UCSD-AML1 (cell line): Measurements from ENCODE around the gene TTC36.
"Not testable (repeated sequence)": the region's sequence is repeated elsewhere in the genome, so short reads cannot be mapped to it uniquely, and the experiment has no call there.

Source experiments
- DNase-seq: peaks from one replicate; lab custom pipeline; 2025; ENCODE audit not compliant: unreplicated experiment; lab: John Stamatoyannopoulos, UW

The TTC36 gene

DNA sequence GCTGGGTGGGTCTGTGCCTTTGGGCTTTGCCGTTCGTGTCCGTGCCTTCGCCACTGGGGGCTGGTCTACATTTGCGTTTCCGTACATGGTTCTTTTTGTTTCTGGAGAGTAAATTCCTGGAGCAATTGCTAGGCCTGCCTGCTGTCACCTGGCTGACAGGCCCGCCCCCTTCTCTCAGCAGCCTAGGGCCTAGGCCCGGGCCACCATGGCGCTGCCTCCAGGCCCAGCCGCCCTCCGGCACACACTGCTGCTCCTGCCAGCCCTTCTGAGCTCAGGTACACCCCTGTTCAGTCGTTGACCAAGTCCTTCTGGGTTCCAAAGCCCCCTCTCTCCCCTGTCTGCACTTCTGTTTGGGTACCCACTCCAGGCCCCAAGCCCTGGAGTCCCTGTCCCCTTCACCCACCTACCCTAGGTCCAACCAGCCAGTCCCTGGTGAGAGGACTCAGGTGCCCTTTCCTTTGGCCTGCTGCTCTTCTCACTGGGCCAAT is 4.4 kb downstream of the TTC36 start:
- DNase-seq, result no peak

DNA sequence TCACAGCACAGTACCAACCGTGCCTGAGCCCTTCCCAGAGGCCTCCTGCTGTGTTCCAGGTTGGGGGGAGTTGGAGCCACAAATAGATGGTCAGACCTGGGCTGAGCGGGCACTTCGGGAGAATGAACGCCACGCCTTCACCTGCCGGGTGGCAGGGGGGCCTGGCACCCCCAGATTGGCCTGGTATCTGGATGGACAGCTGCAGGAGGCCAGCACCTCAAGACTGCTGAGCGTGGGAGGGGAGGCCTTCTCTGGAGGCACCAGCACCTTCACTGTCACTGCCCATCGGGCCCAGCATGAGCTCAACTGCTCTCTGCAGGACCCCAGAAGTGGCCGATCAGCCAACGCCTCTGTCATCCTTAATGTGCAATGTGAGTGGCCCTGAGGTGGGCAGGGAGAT is 4.8 kb downstream of the TTC36 start:
- DNase-seq, result no peak

DNA sequence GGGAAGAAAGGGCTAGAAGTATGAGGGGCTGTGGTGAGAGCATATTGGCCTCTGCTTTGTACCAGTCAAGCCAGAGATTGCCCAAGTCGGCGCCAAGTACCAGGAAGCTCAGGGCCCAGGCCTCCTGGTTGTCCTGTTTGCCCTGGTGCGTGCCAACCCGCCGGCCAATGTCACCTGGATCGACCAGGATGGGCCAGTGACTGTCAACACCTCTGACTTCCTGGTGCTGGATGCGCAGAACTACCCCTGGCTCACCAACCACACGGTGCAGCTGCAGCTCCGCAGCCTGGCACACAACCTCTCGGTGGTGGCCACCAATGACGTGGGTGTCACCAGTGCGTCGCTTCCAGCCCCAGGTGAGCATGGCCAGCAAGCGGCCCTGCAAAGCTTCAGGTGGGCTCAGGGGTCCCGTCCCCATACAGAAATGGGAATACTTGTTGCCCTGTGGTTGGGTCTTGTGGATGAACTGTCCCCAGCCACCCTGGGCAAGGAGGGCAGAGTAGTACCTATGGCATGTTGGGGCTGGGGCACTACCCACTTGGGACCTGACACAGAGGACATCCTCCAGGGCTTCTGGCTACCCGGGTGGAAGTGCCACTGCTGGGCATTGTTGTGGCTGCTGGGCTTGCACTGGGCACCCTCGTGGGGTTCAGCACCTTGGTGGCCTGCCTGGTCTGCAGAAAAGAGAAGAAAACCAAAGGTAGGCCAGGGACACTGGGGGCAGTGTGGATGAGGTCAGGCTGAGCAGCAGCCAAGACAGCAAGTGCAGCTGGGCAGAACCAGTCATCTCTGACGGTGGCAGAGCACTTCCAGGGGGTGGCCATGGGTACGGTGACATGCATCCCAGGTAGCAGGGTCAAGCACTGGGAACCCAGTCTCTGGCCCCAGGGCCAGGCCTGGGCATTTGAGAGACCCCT is 5.8 kb downstream of the TTC36 start:
- no peak for DNase-seq

DNA sequence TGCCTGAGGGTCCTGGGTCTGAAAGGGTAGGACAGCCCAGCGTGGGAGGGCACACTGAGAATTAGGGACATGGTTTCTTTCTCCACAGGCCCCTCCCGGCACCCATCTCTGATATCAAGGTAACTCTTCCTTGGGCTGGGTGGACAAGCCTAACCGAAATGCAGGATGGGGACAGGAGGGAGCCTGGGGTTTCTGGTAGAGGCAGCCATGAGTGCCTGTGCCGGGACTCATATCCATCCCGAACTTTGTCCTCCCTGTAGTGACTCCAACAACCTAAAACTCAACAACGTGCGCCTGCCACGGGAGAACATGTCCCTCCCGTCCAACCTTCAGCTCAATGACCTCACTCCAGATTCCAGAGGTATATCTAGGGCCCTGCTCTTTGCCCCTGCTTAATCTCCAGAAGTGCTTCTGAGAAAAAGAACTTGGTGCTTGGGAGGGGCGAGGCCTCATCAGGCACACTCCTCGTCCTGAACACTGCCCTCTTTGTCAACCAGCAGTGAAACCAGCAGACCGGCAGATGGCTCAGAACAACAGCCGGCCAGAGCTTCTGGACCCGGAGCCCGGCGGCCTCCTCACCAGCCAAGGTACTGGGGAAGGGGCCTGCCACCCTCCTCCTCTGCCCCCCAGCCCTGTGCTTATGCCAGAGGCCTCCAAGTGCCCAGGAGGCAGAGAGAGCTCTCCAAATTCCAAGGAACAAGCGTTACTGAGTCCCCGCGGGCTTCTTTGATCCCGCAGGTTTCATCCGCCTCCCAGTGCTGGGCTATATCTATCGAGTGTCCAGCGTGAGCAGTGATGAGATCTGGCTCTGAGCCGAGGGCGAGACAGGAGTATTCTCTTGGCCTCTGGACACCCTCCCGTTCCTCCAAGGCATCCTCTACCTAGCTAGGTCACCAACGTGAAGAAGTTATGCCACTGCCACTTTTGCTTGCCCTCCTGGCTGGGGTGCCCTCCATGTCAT is 6.8 kb downstream of the TTC36 start:
- DNase-seq, result no peak

- no peak for DNase-seq
These were observed 8.0 kb downstream of the TTC36 start for GRCh38 chr11:118535261-118535660.

GRCh38 chr11:118536726-118537125 is 9.5 kb downstream of the TTC36 start:
- DNase-seq, result no peak

DNA sequence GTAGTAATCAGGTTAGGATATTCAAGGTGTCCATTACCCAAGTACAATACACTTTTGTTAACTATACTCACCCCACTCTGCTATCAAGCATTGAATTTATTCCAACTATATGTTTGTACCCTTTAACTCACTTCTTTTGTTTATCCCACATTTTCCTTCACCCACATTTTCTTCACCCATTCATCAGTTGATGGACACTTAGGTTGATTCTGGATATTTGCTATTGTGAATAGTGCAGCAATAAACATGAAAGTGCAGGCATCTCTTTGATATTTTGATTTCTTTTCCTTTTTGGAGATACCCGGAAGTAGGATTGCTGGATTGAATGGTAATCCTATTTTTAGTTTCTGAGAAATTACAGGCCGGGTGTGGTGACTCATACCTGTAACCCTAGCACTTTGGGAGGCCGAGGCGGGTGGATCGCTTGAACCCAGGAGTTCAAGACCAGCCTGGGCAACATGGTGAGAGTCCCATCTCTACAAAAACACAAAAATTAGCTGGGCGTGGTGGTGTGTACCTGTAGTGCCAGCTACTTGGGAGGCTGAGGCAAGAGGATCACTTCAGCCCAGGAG is 10.2 kb downstream of the TTC36 start:
- no peak for DNase-seq

DNA sequence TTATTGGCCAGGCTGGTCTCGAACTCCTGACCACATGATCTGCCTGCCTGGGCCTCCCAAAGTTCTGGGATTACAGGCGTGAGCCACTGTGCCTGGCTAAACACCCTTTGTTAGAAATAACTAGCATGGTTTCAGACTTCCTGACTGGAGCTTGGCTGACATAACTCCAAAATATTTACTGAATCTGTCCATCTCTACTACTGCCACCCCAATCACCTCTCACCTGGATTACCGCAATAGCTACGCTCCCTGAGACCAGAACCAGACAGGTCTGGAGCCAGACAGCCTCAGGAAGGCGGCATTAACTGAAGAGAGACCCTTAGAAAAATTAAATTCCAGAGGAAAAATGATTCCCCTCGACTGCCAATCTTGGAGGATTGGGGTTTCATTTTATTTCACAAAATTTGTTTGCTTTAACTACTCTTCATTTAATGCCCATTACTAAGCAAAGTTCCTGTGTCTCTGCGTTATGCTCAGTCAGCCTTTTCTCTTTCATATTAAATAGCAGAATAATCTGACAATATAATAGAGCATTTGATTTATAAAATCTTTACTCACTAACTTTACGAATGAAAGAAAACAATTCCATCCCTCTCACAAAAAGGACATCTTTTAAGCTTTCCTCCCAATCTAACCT is 16.9 kb downstream of the TTC36 start:
- DNase-seq, result no peak

GRCh38 chr11:118544647-118545010 is 17.4 kb downstream of the TTC36 start:
- DNase-seq, result no peak

DNA sequence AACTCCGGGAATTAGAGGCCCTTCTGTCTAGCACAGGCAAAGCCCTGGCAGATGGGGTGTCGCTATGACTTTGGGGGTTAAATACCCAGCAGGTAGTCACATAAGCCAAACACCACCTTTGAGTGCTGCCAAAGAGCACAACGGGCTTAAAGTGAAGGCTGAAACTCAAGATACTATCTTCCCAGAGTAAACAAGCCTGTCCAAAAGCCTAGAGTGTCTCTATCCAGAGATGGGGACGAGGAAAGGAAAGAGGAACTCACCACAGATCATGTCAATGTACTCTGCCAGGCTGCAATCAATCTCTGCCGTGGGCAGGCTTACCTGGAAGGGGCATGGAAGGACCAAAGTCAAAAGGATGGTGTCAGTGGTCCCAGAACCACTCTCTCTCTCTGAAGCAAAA is 18.3 kb downstream of the TTC36 start:
- DNase-seq, result no peak

- no peak for DNase-seq
These were observed 19.9 kb downstream of the TTC36 start for GRCh38 chr11:118547132-118547531.

DNA sequence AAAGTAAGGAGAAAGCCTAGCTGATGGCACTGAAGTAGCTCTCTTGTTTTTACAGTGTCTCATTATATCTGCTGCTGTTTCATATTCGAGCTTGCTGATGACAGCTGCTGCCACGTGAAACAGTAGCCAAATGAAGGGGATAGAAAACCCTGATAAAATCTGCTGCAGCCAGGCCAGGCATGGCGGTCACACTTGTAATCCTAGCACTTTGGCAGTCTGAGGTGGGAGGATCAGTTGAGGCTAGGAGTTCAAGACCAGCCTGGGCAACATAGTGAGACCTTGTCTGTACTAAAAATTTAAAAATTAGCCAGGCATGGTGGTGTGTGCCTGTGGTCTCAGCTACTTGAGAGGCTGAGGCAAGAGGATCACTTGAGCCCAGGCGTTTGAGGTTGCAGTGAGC is 25.1 kb downstream of the TTC36 start:
- DNase-seq, result no peak

- DNase-seq, result no peak
These were observed 33.5 kb downstream of the TTC36 start for GRCh38 chr11:118560806-118561205.

DNA sequence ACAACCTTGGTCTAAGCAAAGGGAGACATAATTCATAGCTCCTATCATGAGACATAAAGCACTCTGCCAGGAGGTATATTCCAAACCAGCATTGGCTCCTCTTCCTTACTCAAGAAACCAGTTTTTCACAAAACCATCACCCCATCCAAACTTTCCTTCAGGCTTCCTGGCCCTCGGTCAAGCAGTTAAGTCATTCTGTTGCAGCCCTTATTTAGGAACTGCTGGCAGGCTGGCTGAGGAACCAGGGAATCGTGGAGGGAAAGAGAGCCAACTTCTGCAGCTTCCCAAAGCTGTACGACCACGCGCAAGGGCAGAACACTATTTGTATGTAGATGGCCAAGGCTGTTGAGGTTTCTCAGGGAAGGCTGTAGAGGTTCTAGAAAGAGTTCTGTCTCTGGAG is 37.8 kb downstream of the TTC36 start:
- DNase-seq, result no peak

DNA sequence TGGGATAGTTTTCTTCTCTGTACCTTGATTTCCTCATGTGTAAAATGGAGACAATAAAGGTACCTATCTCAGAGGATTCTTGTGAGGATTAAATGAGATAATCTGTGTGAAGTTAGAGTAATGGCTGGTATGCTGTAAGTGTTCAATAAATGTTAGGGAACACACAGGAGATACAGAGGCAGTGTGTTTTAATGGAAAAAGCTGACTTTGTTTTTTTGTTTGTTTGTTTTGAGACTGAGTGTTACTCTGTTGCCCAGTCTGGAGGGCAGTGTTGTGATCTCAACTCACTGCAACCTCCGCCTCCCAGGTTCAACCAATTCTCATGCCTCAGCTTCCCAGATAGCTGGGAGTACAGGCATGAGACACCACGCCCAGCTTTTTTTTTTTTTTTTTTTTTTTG is 42.4 kb downstream of the TTC36 start:
- DNase-seq, result no peak

GRCh38 chr11:118570787-118571186 is 43.5 kb downstream of the TTC36 start:
- DNase-seq, result no peak

DNA sequence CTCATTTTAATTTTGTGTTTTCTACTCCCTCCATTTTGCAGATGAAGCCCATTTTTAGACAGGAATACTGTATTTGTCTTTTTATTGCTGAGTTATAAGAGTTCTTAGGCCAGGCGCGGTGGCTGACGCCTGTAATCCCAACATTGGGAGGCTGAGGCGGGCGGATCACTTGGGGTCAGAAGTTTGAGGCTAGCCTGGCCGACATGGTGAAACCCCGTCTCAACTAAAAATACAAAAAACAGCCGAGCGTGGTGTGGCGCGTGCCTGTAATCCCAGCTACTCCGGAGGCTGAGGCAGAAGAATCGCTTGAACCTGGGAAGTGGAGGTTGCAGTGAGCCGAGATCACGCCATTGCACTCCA is 44.4 kb downstream of the TTC36 start:
- DNase-seq, result not testable (repeated sequence)

DNA sequence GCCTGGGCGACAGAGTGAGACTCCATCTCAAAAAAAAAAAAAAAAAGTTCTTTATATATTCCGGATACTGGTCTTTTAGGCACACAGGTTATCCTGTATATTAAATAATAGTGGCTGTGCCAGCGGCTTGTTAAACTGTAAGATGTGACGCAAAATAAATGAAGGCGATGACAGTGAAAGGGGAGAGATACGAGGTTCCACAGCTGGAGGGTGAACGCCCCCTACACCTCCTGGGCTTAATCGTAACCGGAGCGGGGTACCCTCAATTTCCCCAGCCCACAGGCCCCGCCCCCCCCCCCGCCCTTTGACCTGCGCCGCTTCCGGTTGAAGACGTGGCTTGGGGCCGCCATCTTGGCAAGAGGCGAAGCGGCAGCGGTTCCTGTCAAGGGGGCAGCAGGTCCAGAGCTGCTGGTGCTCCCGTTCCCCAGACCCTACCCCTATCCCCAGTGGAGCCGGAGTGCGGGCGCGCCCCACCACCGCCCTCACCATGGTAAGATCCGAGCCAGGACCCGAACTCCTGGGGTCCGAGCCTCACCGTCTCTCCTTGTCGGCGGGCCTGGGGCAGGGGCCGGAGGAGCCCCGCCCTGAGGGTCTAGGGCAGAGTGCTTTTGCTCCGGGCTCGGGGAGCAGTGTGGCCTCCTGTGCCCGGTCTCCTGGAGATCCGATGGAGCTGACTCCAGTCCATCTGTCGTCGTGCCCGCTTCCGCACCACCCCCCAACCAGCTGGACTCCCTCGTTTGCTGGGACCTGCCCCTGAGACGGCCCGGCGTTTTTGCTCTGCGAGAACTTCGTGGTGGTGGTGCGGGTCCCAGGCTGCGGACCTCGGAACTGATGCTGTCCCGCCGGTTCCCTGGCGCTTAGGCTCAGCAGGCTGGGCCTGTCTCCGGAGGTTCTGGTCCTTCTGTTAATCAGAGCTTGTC is 45.0 kb downstream of the TTC36 start, which contains the start of gene ARCN1:
TSS of gene ARCN1 (plus strand) at position 349 of the 920 bp plus-strand sequence. CDS start at position 488, 139 bp downstream.
- peak; percentile 83 for DNase-seq

- DNase-seq, result peak; percentile 26
These were observed 45.8 kb downstream of the TTC36 start for GRCh38 chr11:118572981-118573550.
